Naive B cell (primary cell): ENCODE data around the gene ADGRF4. TPM values are rescaled to one million over a fixed set of nuclear protein-coding genes. Genes with fewer than 3 reads are reported as not detected.

Source experiments
- ATAC-seq, 2 donors: fragments of 150-1000 bp; cut with Tn5 transposase; 2 replicates each; pipeline ENCODE4 v1.10.0; 2021; ENCODE audit warnings: low read depth in 2 of 2, mild to moderate bottlenecking in 2 of 2, moderate library complexity in 2 of 2
- DNase-seq: peaks from one replicate; pipeline ENCODE4 v3.0.0; 2022
- H3K27ac Mint-ChIP-seq, 6 donors: one replicate each; pipeline ENCODE4 v1.8.0; 2020 to 2022; ENCODE audit warnings: mild to moderate bottlenecking in 6 of 6, mixed read lengths in 6 of 6, moderate library complexity in 5 of 6, inconsistent platforms in 2 of 6
- H3K27me3 Mint-ChIP-seq, 3 donors: one replicate each; pipeline ENCODE4 v1.8.0; 2021 to 2022; ENCODE audit warnings: mixed read lengths in 3 of 3, mild to moderate bottlenecking in 1 of 3
- H3K36me3 Mint-ChIP-seq, 2 donors: one replicate each; pipeline ENCODE4 v1.8.0; 2020 to 2022; ENCODE audit warnings: mixed read lengths in 2 of 2, inconsistent platforms in 1 of 2, mild to moderate bottlenecking in 1 of 2
- H3K4me1 Mint-ChIP-seq, 3 donors: one replicate each; pipeline ENCODE4 v1.8.0; 2020 to 2022; ENCODE audit warnings: mixed read lengths in 3 of 3, inconsistent platforms in 1 of 3, mild to moderate bottlenecking in 1 of 3, moderate library complexity in 1 of 3
- H3K4me3 Mint-ChIP-seq, 8 donors: one replicate each; pipeline ENCODE4 v1.8.0; 2020 to 2022; ENCODE audit warnings: mild to moderate bottlenecking in 8 of 8, mixed read lengths in 8 of 8, moderate library complexity in 8 of 8, inconsistent platforms in 2 of 8
- H3K9me3 Mint-ChIP-seq, 7 donors: one replicate each; pipeline ENCODE4 v1.8.0; 2020 to 2022; ENCODE audit warnings: mixed read lengths in 7 of 7, mild to moderate bottlenecking in 5 of 7, inconsistent platforms in 2 of 7, moderate library complexity in 1 of 7
- polyA plus RNA-seq, 6 donors: library from polyadenylated mRNA; unstranded; fragments of 300-500 nt; fragmentation: Illumina TruSeq; gene quantifications; one replicate each; pipeline ENCODE4 v1.2.3, GENCODE V29; 2021; ENCODE audit warnings: low read depth in 6 of 6

Gene ADGRF4, protein sequence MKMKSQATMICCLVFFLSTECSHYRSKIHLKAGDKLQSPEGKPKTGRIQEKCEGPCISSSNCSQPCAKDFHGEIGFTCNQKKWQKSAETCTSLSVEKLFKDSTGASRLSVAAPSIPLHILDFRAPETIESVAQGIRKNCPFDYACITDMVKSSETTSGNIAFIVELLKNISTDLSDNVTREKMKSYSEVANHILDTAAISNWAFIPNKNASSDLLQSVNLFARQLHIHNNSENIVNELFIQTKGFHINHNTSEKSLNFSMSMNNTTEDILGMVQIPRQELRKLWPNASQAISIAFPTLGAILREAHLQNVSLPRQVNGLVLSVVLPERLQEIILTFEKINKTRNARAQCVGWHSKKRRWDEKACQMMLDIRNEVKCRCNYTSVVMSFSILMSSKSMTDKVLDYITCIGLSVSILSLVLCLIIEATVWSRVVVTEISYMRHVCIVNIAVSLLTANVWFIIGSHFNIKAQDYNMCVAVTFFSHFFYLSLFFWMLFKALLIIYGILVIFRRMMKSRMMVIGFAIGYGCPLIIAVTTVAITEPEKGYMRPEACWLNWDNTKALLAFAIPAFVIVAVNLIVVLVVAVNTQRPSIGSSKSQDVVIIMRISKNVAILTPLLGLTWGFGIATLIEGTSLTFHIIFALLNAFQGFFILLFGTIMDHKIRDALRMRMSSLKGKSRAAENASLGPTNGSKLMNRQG
- not detected for polyA plus RNA-seq

DNA sequence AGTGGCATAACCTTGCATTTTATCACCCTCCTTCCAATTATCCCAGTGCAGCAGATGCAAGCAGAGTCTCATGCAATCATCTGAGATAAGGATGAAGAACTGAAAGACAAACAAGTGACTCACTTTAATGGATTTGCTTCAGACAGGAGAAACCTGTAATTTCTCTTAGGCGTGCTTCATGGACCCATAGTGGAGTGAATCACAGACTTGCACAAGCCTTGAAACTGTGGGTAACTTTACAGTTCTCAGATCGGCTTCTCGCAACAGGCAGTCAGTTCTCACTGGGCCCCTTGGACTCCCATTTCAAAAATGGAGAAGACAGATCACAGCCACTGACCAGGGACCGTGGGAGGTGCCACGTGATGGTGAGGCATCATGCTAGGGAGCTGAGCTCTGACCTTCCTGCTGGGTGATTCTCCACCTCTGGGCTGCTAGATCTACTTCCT is at the start of gene ADGRF4:
Gene ADGRF4 (plus strand): TSS at position 239 of the 446 bp plus-strand sequence. CDS start 8,666 bp downstream, outside the sequence.
- DNase-seq = no peak
- no peaks in the 10 kb centered on the region for H3K36me3 Mint-ChIP-seq
- H3K4me3 Mint-ChIP-seq = no peak within 1 kb of the TSS

DNA sequence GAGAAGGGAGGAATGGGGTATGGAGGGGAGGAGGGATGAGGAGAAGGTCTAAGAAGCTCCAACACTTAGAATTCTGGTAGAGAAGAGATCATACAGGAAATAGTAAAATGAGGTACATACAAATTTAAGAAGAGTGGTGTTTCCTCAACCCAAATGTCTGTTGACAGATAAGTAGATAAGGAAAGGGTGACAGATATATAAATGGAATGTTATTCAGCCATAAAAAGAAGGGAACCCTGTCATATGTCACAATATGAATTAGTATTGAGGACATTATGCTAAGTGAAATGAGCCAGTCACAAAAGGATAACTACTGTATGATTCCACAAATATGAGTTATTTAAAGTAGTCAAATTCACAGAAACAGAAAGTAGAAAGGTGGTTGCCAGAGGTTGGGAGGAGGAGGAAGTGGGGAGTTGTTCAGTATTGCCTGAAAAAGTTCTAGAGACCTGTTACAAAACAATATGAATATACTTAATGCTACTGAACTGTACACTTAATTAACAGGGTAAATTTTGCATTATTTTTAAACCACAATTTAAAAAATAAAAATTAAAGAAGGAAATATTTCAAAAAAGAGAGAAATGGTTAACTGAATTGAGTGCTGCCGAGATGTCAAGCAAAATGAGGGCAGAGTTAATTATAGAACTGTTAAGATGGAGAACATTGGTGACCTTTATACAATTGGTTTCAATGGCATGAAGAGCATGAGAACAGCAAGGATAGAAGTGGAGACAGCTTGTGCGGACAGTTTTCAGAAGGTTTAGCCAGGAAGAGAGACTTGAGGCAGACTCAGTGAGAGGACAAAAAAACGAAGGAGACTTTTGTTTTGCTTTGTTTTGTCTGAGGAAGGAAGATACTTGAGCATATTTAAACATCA is 47.6 kb upstream of the ADGRF4 start:
- DNase-seq = no peak
- Mint-ChIP-seq H3K27me3 (peaks cover 0 to 5% (median 0%) of the 10 kb centered on the region in 3 donors), H3K4me3 (no peak overlapping the region), H3K36me3 (no peaks in the 10 kb centered on the region), H3K27ac (no peak overlapping the region), H3K4me1 (no peaks in the 10 kb centered on the region), H3K9me3 (no peaks in the 10 kb centered on the region)
- no peak for ATAC-seq

More for the DNA sequence above, at the start of gene ADGRF4:
- no peak for ATAC-seq
- H3K27ac Mint-ChIP-seq = no peak within 1 kb of the TSS
- H3K4me1 Mint-ChIP-seq = no peaks in the 10 kb centered on the region
- peaks cover 0 to 8% (median 5%) of the 10 kb centered on the region in 3 donors for H3K27me3 Mint-ChIP-seq
- H3K9me3 Mint-ChIP-seq = no peaks in the 10 kb centered on the region

DNA sequence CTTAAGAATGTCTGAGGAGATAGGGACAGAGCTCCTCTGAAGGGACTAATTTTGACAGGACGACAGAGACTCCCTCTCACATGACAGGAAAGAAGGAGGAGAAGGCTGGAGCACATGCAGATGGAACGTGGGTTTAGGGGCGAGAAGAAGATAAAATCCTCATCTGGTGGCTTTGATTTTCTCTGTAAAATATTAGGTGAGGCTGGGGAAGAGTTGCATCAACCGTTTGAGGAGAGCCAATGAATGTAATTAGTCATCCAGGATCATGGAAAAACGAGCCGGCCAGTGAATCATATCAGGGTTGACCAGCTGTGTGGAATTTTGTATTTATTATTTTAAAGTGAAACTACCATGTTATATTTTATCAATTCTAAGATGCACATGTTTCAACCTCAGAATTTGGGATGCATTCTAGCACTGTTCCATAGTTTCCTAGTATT is 46.9 kb upstream of the ADGRF4 start:
- Mint-ChIP-seq H3K9me3 (no peaks in the 10 kb centered on the region), H3K36me3 (no peaks in the 10 kb centered on the region), H3K27me3 (peaks cover 0 to 5% (median 0%) of the 10 kb centered on the region in 3 donors), H3K4me1 (no peaks in the 10 kb centered on the region), H3K4me3 (no peak overlapping the region), H3K27ac (no peak overlapping the region)
- ATAC-seq (no peak), DNase-seq (no peak)

DNA sequence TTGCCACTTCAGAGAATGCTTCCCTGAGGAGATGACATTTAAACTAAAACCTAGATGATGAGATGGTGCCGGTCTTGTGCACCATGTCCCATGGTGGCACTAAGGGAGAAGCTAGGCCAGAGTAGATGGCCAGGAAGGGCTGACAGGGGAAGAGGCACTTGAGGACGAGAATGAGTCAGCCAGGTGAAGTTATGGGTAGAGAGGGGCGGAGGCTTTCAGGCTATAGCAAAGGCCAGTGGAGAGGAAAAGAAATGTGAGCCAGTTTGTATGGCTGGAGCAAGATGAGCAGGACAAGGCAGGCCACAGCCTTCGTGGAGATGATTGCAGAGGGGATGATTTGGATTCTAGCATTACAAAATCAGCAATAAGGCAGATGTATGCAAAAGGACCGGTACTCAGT is 44.7 kb upstream of the ADGRF4 start:
- ATAC-seq (no peak), DNase-seq (no peak)
- Mint-ChIP-seq H3K9me3 (no peaks in the 10 kb centered on the region), H3K36me3 (no peaks in the 10 kb centered on the region), H3K4me1 (no peaks in the 10 kb centered on the region), H3K4me3 (no peak overlapping the region), H3K27ac (peak overlapping the region in 2 of 6 donors; percentile 17 to 46), H3K27me3 (no peaks in the 10 kb centered on the region)

DNA sequence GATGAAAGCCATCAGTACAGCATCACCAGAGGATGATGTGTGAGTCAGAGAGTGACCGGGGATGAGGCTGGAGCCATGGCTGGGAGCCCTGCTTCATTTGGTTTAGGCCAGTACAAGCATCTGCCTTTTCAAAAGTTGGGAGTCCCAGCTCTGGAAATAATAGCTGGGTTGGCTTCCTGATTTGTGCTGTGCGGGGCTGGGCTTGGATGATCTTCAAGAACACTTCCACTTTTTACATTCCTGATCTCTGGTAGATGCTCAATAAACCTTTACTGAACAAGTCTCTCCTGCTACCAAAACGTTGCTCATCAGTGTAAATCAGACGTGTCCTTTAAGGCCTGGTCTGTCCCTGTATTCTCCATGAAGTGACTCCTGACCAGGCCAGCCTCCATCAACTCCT is 44.1 kb upstream of the ADGRF4 start:
- H3K27ac Mint-ChIP-seq = no peak overlapping the region
- ATAC-seq = no peak
- H3K27me3 Mint-ChIP-seq = no peaks in the 10 kb centered on the region
- no peaks in the 10 kb centered on the region for H3K9me3 Mint-ChIP-seq
- no peak for DNase-seq
- H3K4me3 Mint-ChIP-seq = no peak overlapping the region
- H3K36me3 Mint-ChIP-seq = no peaks in the 10 kb centered on the region
- H3K4me1 Mint-ChIP-seq = no peaks in the 10 kb centered on the region

DNA sequence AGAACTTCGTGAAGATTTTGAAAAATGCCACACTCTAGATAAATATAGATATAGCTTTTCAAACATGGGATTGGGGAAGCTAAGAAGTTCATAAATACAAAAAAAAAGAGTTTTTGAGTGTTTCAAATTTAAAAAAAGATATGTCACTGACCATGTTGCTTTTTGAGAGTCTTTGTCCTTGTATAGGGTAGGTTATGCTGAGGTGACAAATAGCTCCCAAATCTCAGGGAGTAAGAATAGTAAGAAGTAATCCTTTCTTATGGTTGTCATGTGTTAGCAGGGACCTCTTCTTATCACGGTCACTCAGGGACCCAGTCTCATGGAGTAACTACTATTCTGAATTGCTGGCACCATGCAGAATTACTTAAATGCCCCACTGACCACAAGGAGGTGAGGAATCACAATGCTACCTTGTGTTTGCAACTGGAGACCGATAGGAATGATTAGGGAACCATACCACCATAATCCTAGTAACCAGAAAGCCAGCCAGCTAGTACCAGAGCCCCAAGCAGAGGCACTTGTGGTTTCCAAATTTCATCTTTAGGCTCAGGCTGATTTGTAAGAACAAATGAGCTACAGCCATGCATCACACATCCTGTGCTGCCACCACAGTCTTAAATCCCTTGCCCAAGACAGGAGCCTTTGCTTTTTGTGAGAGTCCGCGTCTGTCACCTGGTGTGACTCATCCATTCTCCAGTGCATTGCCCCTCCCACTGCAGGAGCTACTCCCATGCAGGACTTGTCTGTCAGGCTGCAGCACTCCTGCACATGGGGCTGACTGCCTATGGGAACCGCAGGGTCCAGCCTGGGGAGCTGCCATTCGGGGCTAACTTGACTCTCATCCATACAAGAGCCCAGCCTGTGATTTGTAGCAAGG is 42.4 kb upstream of the ADGRF4 start:
- no peaks in the 10 kb centered on the region for H3K36me3 Mint-ChIP-seq
- DNase-seq = no peak
- H3K4me1 Mint-ChIP-seq = no peaks in the 10 kb centered on the region
- no peak overlapping the region for H3K27ac Mint-ChIP-seq
- H3K4me3 Mint-ChIP-seq = no peak overlapping the region
- ATAC-seq = no peak
- peaks cover 0 to 2% (median 0%) of the 10 kb centered on the region in 7 donors for H3K9me3 Mint-ChIP-seq
- H3K27me3 Mint-ChIP-seq = peaks cover 0 to 7% (median 4%) of the 10 kb centered on the region in 3 donors

DNA sequence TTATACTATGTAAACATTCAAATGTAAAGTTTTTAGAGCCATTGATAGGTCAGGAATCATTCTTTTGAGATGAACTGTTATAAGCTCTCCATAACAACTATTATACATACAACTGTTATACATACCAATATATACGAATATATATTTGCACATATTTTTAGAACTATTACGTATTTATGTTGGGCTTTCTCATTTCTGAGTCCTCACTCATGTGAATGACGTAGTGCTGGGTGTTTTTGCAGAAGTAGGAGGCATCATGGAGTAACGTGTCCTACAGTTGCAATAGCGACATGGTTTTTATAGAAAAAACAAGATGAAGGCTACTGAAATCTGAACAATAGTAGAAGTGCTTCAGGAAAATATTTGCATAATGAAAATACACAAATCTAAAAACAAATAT is 36.4 kb upstream of the ADGRF4 start:
- H3K27me3 Mint-ChIP-seq = peaks cover 6 to 23% (median 20%) of the 10 kb centered on the region in 3 donors
- H3K36me3 Mint-ChIP-seq = no peaks in the 10 kb centered on the region
- DNase-seq (no peak), ATAC-seq (no peak)
- no peak overlapping the region for H3K4me3 Mint-ChIP-seq
- no peaks in the 10 kb centered on the region for H3K4me1 Mint-ChIP-seq
- no peak overlapping the region for H3K27ac Mint-ChIP-seq
- H3K9me3 Mint-ChIP-seq = peaks cover 0 to 3% (median 0%) of the 10 kb centered on the region in 7 donors

DNA sequence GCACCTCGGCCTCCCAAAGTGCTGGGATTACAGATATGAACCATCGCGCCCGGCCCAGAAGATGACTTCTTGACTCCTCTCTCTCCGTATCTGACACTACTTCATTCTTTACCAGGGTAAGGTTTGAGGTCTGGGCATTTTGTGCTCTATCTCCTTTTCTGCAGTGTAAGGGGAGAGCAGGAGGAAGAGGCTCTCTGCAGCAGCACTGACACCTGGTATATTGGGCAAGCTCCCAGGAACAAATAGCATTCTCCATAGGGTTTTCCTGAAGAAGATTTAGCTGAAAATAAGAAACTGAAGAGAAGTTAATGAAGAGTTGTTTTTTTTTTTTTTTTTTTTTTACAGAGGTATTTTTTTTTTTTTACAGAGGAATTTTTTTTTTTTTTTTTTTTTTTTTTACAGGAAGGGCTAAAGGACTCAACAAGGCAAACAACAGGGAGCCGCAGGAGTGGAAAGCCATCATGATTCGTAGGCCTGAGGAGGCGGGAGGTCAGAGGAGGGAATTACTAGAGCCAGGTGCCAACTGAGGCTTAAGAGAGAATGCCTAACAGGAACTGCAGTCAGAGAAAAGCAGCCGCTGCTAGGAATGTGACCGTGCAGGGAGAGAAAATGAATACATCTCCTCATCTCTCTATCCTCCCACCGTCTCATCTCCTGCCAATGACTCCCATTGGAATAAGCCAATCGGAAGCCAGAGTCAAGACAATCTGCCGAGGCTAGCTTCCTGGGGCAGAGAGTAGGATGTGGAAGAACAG is 34.7 kb upstream of the ADGRF4 start:
- no peak for ATAC-seq
- no peak overlapping the region for H3K4me3 Mint-ChIP-seq
- no peaks in the 10 kb centered on the region for H3K4me1 Mint-ChIP-seq

DNA sequence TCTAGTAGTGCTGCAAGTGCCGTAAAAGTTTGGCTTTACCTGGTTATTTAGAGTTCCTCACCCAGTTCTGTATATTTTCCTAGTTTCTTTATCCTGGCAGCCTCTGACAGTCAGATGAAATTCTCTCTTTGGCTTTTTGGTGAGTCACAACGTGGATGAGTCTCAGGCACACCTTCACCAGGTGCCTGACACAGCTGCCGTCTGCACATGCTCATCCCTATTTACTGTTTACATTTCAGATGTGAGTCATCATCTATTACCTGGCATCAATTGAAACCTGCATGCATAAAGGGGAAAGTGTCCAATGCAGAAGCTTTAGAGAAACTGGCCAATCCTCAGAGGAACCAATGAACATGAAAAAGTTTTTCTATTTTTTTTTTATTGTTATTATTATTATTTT is 33.3 kb upstream of the ADGRF4 start:
- Mint-ChIP-seq H3K27ac (no peak overlapping the region), H3K27me3 (peaks cover 16 to 42% (median 33%) of the 10 kb centered on the region in 3 donors), H3K4me1 (no peaks in the 10 kb centered on the region), H3K36me3 (no peaks in the 10 kb centered on the region), H3K9me3 (peaks cover 0 to 3% (median 0%) of the 10 kb centered on the region in 7 donors), H3K4me3 (no peak overlapping the region)
- DNase-seq (no peak), ATAC-seq (no peak)

More for the DNA sequence above, 34.7 kb upstream of the ADGRF4 start:
- H3K27me3 Mint-ChIP-seq = peaks cover 9 to 31% (median 21%) of the 10 kb centered on the region in 3 donors
- no peaks in the 10 kb centered on the region for H3K36me3 Mint-ChIP-seq
- peaks cover 0 to 3% (median 0%) of the 10 kb centered on the region in 7 donors for H3K9me3 Mint-ChIP-seq
- H3K27ac Mint-ChIP-seq = no peak overlapping the region
- DNase-seq = no peak

DNA sequence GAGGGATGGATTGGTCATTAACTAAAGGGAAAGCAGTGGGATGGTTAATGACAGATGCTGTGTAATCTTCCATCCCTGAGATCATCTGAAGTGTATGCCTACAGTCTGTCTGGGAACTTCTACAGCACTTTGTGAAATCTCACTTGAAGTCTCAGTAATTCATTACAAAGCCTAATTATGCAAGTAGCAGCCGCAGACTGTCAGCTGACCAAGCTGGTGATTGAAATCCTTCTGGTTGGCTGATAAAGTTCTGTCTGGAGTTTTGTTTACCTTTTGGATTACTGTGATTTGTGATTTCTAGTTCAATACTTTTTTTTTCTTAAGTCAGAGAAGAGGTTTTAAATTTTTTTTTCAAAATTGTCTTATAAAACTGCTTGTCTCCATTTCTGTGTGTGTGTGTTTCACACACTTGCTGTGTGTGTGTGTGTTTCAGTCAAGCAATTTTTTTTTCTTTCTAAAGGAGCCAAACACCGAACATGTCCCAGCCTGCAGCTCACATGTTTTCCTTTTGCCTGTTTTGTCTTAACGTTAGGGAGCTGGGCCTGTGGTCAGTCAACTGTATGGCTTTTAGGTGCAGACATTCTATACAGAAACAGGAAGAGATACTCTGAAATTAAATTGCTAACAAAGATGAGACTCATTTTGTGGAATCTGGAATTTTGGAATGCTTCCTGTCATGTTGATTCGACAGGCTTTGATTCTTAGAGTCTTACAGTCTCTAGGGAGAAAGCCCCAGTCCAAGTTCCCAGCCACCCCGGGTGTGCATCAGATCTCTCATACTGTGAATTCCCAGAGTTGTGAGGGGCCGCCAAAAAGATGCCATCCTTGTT is 28.5 kb upstream of the ADGRF4 start:
- Mint-ChIP-seq H3K4me1 (no peaks in the 10 kb centered on the region), H3K27ac (no peak overlapping the region), H3K9me3 (peaks cover 0 to 2% (median 0%) of the 10 kb centered on the region in 7 donors), H3K27me3 (peaks cover 26 to 46% (median 32%) of the 10 kb centered on the region in 3 donors), H3K4me3 (no peak overlapping the region), H3K36me3 (no peaks in the 10 kb centered on the region)
- DNase-seq (no peak), ATAC-seq (no peak)

DNA sequence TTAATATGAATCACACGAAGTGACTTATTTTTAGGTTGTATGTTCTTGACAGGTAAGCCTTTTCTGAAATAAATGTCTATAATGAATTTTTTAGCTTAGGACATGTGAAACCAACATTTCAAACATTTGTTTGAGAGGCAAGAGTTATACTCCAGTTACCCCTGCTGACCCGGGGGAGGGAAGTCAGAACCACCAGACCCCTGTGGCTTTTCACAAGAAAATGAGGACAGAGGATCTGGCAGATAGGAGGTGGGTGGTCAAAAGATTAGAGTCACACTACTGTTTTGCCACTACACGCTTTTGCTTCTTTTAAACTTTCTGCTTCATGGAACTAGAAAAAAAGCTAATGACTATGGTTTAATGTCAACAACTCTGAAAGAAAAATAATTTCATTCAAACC is 27.5 kb upstream of the ADGRF4 start:
- Mint-ChIP-seq H3K4me3 (no peak overlapping the region), H3K36me3 (no peaks in the 10 kb centered on the region), H3K9me3 (peaks cover 0 to 2% (median 0%) of the 10 kb centered on the region in 7 donors), H3K4me1 (no peaks in the 10 kb centered on the region), H3K27me3 (peaks cover 31 to 44% (median 31%) of the 10 kb centered on the region in 3 donors), H3K27ac (no peak overlapping the region)
- DNase-seq (no peak), ATAC-seq (no peak)
